COLO668 (cell line): Measurements from ENCODE around the gene CD160.

Experiments
- DNase-seq: peaks from one replicate; lab custom pipeline; 2025; ENCODE audit not compliant: unreplicated experiment; lab: John Stamatoyannopoulos, UW

Gene CD160

GRCh38 chr1:145788580-145788979 is 69.3 kb downstream of the CD160 start:
- DNase-seq, result no peak
